Measurements from ENCODE around the gene ITFG1.
"Not testable (repeated sequence)": the region's sequence is repeated elsewhere in the genome, so short reads cannot be mapped to it uniquely, and the experiment has no call there.

The ITFG1 gene

GRCh38 chr16:47236716-47237115, 224.1 kb downstream of the ITFG1 start:
- no peak overlapping the region for H3K4me3 ChIP-seq (ENCODE audit: low read length)
- TF ChIP-seq ZNF274 (IDR thresholded peaks at IDR 0.05; ENCODE audit: low read depth, low read length): no peak

DNA sequence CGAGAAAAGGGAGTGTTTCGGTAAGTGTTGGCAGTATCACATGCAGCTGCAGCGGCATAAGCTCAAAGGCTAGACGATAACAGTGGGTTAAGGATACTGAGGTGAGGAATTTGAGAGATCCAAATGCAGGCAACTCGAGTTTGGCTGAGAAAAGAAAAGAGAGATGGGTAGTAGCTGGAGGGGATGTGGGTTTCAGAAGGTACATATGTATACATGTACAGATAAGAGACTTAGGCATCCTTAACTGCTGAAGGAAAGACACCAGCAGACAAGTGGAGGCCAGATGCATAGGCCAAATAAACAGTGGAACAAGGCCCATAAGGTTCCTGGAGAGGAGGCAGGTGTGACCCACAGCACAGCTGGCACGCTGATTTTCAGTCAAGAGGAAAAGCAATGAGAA, 230.6 kb downstream of the ITFG1 start:
- H3K4me3 ChIP-seq (ENCODE audit: low read length): no peak overlapping the region
- TF ChIP-seq ZNF274 (IDR thresholded peaks at IDR 0.05; ENCODE audit: low read depth, low read length): no peak

GRCh38 chr16:47229053-47230050, 231.5 kb downstream of the ITFG1 start:
- TF ChIP-seq ZNF274 (IDR thresholded peaks at IDR 0.05; ENCODE audit: low read depth, low read length): no peak
- no peak overlapping the region for H3K4me3 ChIP-seq (ENCODE audit: low read length)

GRCh38 chr16:47228241-47228640, 232.6 kb downstream of the ITFG1 start:
- TF ChIP-seq ZNF274 (IDR thresholded peaks at IDR 0.05; ENCODE audit: low read depth, low read length): no peak
- no peak overlapping the region for H3K4me3 ChIP-seq (ENCODE audit: low read length)

DNA sequence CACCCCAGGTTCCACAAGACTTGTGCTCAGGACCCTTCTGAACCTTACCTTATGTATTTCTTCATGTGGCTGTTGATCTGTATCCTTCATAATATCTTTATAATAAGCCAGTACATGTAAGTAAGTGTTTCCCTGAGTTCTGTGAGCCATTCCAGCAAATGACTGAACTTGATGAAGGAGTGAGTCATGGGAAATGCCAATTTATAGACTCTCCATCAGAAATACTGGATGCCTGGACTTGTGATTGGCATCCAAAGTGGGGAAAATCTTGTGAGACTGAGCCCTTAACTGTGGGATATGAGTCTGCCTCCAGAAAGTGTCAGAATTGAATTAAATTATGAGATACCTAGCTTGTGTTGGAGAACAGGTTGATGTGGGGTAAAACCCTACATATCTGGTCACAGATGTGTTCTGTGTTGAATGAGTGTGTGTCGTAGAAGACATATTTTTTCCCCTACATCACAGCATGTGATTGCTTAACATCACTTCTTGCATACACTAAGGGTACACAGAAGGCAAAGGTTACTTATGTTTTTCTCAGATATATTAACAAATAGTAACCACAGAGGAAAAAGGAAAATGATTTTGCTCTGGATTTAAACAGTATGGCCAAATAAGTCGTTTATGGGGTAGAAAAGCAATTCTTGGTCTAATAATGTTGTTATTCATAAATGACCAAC, 247.0 kb downstream of the ITFG1 start:
- TF ChIP-seq ZNF274 (IDR thresholded peaks at IDR 0.05; ENCODE audit: low read depth, low read length): no peak
- no peak overlapping the region for H3K4me3 ChIP-seq (ENCODE audit: low read length)

GRCh38 chr16:47211218-47211617, 249.6 kb downstream of the ITFG1 start:
- H3K4me3 ChIP-seq (ENCODE audit: low read length): no peak overlapping the region
- TF ChIP-seq ZNF274 (IDR thresholded peaks at IDR 0.05; ENCODE audit: low read depth, low read length): no peak

GRCh38 chr16:47204736-47205504, 255.9 kb downstream of the ITFG1 start:
- H3K4me3 ChIP-seq (ENCODE audit: low read length): no peak overlapping the region
- no peak for TF ChIP-seq ZNF274 (IDR thresholded peaks at IDR 0.05; ENCODE audit: low read depth, low read length)

GRCh38 chr16:47203433-47203832, 257.4 kb downstream of the ITFG1 start:
- H3K4me3 ChIP-seq (ENCODE audit: low read length): not testable (repeated sequence)

GRCh38 chr16:47198180-47198575, 262.7 kb downstream of the ITFG1 start:
- no peak for TF ChIP-seq ZNF274 (IDR thresholded peaks at IDR 0.05; ENCODE audit: low read depth, low read length)
- H3K4me3 ChIP-seq (ENCODE audit: low read length): no peak overlapping the region

- no peak for TF ChIP-seq ZNF274 (IDR thresholded peaks at IDR 0.05; ENCODE audit: low read depth, low read length)
- no peak overlapping the region for H3K4me3 ChIP-seq (ENCODE audit: low read length)
Observed at GRCh38 chr16:47197536-47198179, 263.2 kb downstream of the ITFG1 start.

DNA sequence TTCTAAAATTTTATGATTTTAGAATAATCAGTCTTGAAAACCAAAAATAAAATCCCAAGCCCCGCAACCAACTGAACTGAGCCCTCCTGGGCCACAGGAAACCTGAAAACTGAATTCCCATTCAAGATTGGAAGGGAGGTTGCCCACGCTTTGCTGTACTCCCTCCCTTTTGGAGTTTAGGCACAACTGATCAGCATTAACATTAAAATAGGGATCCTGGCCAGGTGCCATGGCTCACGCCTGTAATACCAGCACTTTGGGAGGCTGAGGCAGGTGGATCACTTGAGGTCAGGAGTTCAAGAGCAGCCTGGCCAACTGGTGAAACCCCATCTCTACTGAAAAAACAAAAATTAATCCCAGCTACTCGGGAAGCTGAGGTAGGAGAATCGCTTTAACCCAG, 264.4 kb downstream of the ITFG1 start:
- no peak for TF ChIP-seq ZNF274 (IDR thresholded peaks at IDR 0.05; ENCODE audit: low read depth, low read length)
- H3K4me3 ChIP-seq (ENCODE audit: low read length): no peak overlapping the region

- no peak overlapping the region for H3K4me3 ChIP-seq (ENCODE audit: low read length)
- TF ChIP-seq ZNF274 (IDR thresholded peaks at IDR 0.05; ENCODE audit: low read depth, low read length): no peak
Observed at GRCh38 chr16:47182318-47182717, 278.5 kb downstream of the ITFG1 start.

DNA sequence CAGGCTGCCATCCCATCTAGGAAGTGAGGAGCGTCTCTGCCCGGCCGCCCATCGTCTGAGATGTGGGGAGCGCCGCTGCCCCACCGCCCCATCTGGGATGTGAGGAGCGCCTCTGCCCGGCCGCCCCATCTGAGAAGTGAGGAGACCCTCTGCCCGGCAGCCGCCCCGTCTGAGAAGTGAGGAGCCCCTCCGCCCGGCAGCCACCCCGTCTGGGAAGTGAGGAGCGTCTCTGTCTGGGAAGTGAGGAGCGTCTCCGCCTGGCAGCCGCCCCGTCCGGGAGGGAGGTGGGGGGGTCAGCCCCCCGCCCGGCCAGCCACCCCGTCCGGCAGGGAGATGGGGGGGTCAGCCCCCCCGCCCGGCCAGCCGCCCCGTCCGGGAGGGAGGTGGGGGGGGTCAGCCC, 279.8 kb downstream of the ITFG1 start:
- not testable (repeated sequence) for H3K4me3 ChIP-seq (ENCODE audit: low read length)

DNA sequence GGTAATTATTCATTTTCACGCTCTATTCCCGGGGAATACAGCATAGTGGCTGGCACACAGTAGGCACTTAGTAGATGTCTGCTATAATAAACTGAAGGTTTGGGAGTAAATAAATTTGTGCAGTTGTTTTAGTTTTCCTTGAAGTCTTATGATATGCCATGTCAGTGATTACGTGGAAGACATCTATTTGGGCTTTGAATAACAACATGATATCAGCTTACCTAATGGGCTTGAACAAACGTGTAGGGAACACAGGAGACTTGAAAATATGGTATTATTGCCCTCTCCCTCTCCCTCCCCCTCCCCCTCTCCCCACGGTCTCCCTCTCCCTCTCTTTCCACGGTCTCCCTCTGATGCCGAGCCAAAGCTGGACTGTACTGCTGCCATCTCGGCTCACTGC, 280.8 kb downstream of the ITFG1 start:
- no peak for TF ChIP-seq ZNF274 (IDR thresholded peaks at IDR 0.05; ENCODE audit: low read depth, low read length)

More for the DNA sequence above, 280.8 kb downstream of the ITFG1 start:
- no peak overlapping the region for H3K4me3 ChIP-seq (ENCODE audit: low read length)

All from GM08714 (cell line).